GM18517 (cell line): ENCODE results near the gene SPATA46.
"Not testable (repeated sequence)": the region's sequence is repeated elsewhere in the genome, so short reads cannot be mapped to it uniquely, and the experiment has no call there.

Source experiments
- ATAC-seq: cut with Tn5 transposase; IDR thresholded peaks from one replicate; pipeline ENCODE4 v1.9.1; 2021; ENCODE audit warnings: mild to moderate bottlenecking, moderate library complexity; ENCODE audit not compliant: unreplicated experiment

The SPATA46 gene

GRCh38 chr1:162358928-162359327, 17.7 kb downstream of the SPATA46 start:
- ATAC-seq = no peak

- no peak for ATAC-seq
Measured at GRCh38 chr1:162357681-162358266, 18.9 kb downstream of the SPATA46 start.

GRCh38 chr1:162353702-162354101, 23.0 kb downstream of the SPATA46 start:
- ATAC-seq = no peak

- no peak for ATAC-seq
Measured at GRCh38 chr1:162353078-162353477, 23.6 kb downstream of the SPATA46 start.

GRCh38 chr1:162351874-162352273, 24.8 kb downstream of the SPATA46 start:
- ATAC-seq = not testable (repeated sequence)

DNA sequence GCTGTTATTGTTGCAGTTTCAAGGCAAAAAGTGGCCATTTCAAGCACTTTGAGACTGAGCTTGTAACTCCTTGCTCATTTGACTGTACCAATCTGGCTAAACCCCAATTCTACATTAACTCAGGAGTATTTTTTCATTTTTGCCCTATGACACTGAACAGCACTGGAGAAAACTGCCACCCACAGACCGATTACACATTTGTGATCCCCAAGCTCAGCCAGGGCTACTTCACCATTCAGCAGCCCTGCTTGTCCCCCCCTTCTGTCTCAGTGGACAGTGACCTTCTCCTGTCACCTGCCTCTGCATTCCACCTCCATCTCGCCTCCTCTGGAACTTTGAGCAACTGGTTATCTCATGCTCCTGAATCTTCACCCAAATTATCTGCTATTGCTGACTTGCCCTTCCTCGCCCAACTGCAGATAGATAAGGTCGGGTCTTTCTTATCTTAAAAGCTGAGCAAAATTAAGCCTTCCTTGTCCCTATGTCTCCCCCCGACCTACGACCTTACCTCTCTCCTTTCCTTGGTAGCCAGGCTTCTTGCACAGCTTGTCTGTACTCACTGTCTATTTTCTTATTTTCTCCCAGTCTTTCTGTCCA, 25.3 kb downstream of the SPATA46 start:
- no peak for ATAC-seq

- ATAC-seq = no peak
Measured at GRCh38 chr1:162349635-162350330, 26.9 kb downstream of the SPATA46 start.

DNA sequence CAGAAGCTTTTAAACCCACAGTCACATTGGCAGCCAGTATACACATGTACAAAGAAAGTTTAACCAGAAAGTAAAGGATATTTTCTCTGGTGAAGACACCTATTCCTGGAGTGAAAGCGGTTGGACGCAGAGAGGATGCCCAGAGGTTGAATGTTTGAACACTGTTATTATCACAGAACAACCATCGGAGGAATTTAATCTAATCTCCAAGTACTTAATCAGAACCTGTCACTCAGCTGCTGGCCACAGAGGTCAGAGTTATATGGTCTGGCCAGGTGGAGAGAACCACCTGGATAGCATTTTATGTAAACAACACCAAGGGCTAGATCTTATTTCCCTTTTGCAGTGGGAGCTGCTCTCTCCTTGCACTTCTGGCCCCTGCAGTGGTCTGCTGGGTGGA, 29.4 kb downstream of the SPATA46 start:
- ATAC-seq = no peak

GRCh38 chr1:162343470-162343869, 33.2 kb downstream of the SPATA46 start:
- no peak for ATAC-seq

GRCh38 chr1:162342452-162342983, 34.1 kb downstream of the SPATA46 start:
- ATAC-seq = no peak

- no peak for ATAC-seq
Measured at GRCh38 chr1:162336621-162337285, 39.9 kb downstream of the SPATA46 start.

GRCh38 chr1:162335126-162335525, 41.5 kb downstream of the SPATA46 start:
- no peak for ATAC-seq

- ATAC-seq = no peak
Measured at GRCh38 chr1:162333991-162334390, 42.7 kb downstream of the SPATA46 start.

DNA sequence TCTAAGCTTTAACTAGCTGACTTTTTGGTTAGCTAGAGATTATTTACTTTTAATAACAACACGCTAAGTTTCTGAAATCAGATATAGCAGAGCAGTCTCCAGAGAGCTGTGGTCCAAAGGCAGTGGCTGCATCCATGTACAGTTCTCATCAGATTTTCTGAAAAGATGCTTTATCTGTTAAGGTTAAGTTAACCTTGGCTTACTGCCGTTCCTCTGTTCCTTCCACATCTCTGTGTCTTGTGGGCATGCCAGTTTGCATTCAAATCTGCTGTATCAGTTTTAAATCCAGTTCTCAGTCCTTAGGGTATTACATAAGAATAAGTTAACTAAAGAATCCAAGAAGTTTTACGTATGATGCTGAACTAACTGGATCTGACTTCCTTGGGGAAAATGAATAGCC, 46.8 kb downstream of the SPATA46 start:
- no peak for ATAC-seq

GRCh38 chr1:162328512-162328911, 48.1 kb downstream of the SPATA46 start:
- ATAC-seq = no peak

- no peak for ATAC-seq
Measured at GRCh38 chr1:162327788-162328165, 48.9 kb downstream of the SPATA46 start.

DNA sequence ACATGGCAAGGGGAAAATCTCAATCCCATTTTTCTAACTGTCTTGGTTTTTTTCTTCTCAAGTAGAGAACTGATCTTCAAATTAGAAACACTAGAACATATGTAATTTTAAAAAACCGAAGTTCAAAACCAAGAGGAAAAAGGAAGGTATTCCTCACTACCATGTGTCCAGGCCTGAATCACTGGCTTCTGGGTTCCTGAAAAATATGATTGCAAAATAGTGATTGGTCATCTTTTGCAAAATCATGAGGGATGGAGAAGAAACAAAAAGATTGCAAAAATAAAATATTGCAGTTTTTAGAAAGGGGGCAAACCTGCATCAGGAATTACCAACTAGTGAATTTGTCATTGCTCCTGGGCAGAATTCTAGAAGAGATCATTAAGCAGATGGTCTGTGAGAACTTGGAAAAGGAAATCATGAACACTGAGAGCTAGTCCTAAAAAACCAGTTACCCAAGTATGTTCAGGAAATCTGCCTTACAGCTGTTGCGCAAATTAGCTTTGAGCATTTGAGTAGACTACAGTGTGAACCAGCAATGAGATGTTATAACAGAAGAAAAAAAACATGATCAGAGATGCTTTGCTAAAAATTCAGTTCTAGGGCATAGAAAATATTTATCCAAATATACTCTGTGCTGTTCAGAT, 49.4 kb downstream of the SPATA46 start:
- ATAC-seq = no peak

GRCh38 chr1:162326559-162326958, 50.1 kb downstream of the SPATA46 start:
- ATAC-seq = no peak

- no peak for ATAC-seq
Measured at GRCh38 chr1:162324396-162324795, 52.3 kb downstream of the SPATA46 start.
